K562 (cell line): ENCODE results near the gene PLD6. TPM values are rescaled to one million over a fixed set of nuclear protein-coding genes. Genes with fewer than 3 reads are reported as not detected.

Experiments
- CBFA2T3 ChIP-seq: fragments of 450-650 bp; IDR thresholded peaks from 2 replicates; pipeline ENCODE4 v1.6.1; 2017
- ETV5 ChIP-seq: sonication (generic); formaldehyde crosslinking; IDR thresholded peaks from 2 replicates; pipeline ENCODE4 v1.4.0; 2020; ENCODE audit warnings: low read depth, mild to moderate bottlenecking, missing genetic modification reagents
- FUS ChIP-seq: fragments of 200-400 bp; formaldehyde crosslinking; optimal IDR thresholded peaks from 2 replicates; pipeline ENCODE3; 2017; ENCODE audit warnings: low read depth, low read length
- GTF2F1 ChIP-seq: IDR thresholded peaks from 2 replicates; pipeline ENCODE4 v1.6.1; 2011; ENCODE audit warnings: low read depth, low read length, improper control_type of control experiment
- IFI16 ChIP-seq: fragments of 250-450 bp; sonication (Bioruptor Pico); IDR thresholded peaks from 2 replicates; pipeline ENCODE4 v2.1.2; 2022; ENCODE audit warnings: mild to moderate bottlenecking, inconsistent platforms
- MCM5 ChIP-seq: fragments of 450-650 bp; IDR thresholded peaks from 2 replicates; pipeline ENCODE4 v1.6.1; 2016; ENCODE audit warnings: low read depth
- SIX5 ChIP-seq, 2 experiments: IDR thresholded peaks; 2 replicates each; pipeline ENCODE4 v1.6.1; 2011; ENCODE audit warnings: low read length in 2 of 2, borderline replicate concordance in 1 of 2, low read depth in 1 of 2, mild to moderate bottlenecking in 1 of 2, moderate library complexity in 1 of 2; ENCODE audit not compliant: insufficient read depth in 1 of 2
- SMAD2 ChIP-seq: fragments of 150-350 bp; IDR thresholded peaks from 2 replicates; pipeline ENCODE4 v1.6.1; 2014; ENCODE audit warnings: low read depth, mild to moderate bottlenecking, low read length
- SMARCA4 ChIP-seq: fragments of 450-650 bp; IDR thresholded peaks from 2 replicates; pipeline ENCODE4 v1.6.1; 2016
- TCFL5 ChIP-seq: fragments of 250-450 bp; sonication (Bioruptor Pico); conservative IDR thresholded peaks from 2 replicates; pipeline ENCODE4 v1.6.1; 2021; ENCODE audit warnings: mild to moderate bottlenecking, moderate library complexity, matching md5 sums
- THAP12 ChIP-seq: fragments of 250-450 bp; sonication (Bioruptor Pico); IDR thresholded peaks from 2 replicates; pipeline ENCODE4 v1.9.0; 2021; ENCODE audit warnings: mild to moderate bottlenecking, inconsistent platforms
- ZNF507 ChIP-seq: conservative IDR thresholded peaks from 2 replicates; pipeline ENCODE4 v1.6.1; 2017; ENCODE audit warnings: missing genetic modification characterization, missing compliant biosample characterization
- ZNF586 ChIP-seq: fragments of 450-650 bp; formaldehyde crosslinking; conservative IDR thresholded peaks from 2 replicates; pipeline ENCODE4 v1.4.0; 2020; ENCODE audit warnings: mild to moderate bottlenecking, moderate library complexity
- ZNF644 ChIP-seq: fragments of 200-800 bp; sonication (Bioruptor generic); IDR thresholded peaks from 2 replicates; pipeline ENCODE4 v1.6.1; 2016; ENCODE audit warnings: low read depth, missing genetic modification characterization, missing compliant biosample characterization
- polyA plus RNA-seq, 8 experiments: library from polyadenylated mRNA; depleted of rRNA in 4 of 8; stranded (reverse) in 5 of 8; unstranded in 3 of 8; fragments of >200 nt; fragmentation: Nextera tagmentation in 2 of 8; fragmentation: Illumina TruSeq in 1 of 8; extraction: Ambion mirVana in 2 of 8; extraction: Trizol in 1 of 8; gene quantifications; 2 replicates each; pipeline versions ENCODE4 v1.2.1 to v1.2.3, GENCODE V29; 2011 to 2014; ENCODE audit warnings: inconsistent platforms in 1 of 8, missing spikeins in 1 of 8
- total RNA-seq, 7 experiments: library from RNA; depleted of rRNA in 6 of 7; stranded (reverse); fragments of >200 nt in 6 of 7; fragmentation: Illumina TruSeq in 2 of 7; extraction: Trizol in 2 of 7; gene quantifications; 2 replicates each; pipeline versions ENCODE4 v1.2.1 to v1.2.3, GENCODE V29; 2011 to 2021; ENCODE audit warnings: low replicate concordance in 1 of 7

Gene PLD6
- total and polyA plus RNA-seq, 9 of the 15 experiments (the other 6 are each of a cell fraction or from before 2014, with no cell fraction given), result 3.6 to 15.6 (median 10.0) TPM

DNA sequence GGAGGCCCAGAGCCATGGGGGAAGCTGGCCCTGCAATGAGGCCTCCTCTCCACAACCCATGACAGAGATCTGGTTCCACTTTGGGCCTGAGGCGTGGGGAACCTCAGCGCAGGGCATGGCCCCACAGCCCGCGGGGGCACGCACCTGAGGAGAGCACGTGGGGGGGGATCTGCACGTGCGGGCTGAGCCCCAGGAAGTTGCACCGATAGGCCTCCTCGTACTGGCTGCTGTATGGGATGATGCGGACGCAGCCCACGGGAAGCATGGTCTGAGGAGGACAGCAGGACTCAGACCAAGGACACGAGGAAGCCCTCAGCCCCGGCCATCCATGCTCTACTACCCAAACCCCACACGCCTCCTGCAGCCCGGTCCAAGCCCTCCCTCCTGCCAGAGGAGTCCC lies 10.1 kb upstream of the PLD6 start (continued):
- TF ChIP-seq SMARCA4 (no peak), CBFA2T3 (no peak), ZNF644 (tag) (no peak), IFI16 (CRISPR knock-in tag) (no peak), ZNF507 (no peak), TCFL5 (CRISPR knock-in tag) (no peak), SIX5 (IDR thresholded peaks at IDR 0.05; ENCODE audit: borderline replicate concordance in 1 of 2, insufficient read depth in 1 of 2, low read depth in 1 of 2, low read length in 2 of 2) (no peak), GTF2F1 (no peak), FUS (no peak), ZNF586 (CRISPR knock-in tag) (no peak), SMAD2 (no peak), MCM5 (no peak), ETV5 (no peak), THAP12 (CRISPR knock-in tag) (no peak)
- TF ChIP-seq, all 486 proteins: peak for 0
